Epithelial cell of esophagus (primary cell): ENCODE measurements around the gene RPS6KA2.
"Not testable (repeated sequence)": the region's sequence is repeated elsewhere in the genome, so short reads cannot be mapped to it uniquely, and the experiment has no call there.

Experiments
- DNase-seq: peaks from one replicate; pipeline ENCODE4 v3.0.0; 2010; ENCODE audit warnings: low read depth
- H3K4me3 ChIP-seq: 2 replicates; pipeline ENCODE4 v1.5.1; 2011; ENCODE audit warnings: mild to moderate bottlenecking, low read length, control low read depth
- TF ChIP-seq, protein P1 (sequence below): IDR thresholded peaks from 2 replicates; pipeline ENCODE4 v1.5.1; 2011; ENCODE audit warnings: low read depth, mild to moderate bottlenecking, low read length, control low read depth, inconsistent platforms; ENCODE audit not compliant: insufficient read depth; ENCODE audit errors: missing control alignments

RPS6KA2 gene

DNA sequence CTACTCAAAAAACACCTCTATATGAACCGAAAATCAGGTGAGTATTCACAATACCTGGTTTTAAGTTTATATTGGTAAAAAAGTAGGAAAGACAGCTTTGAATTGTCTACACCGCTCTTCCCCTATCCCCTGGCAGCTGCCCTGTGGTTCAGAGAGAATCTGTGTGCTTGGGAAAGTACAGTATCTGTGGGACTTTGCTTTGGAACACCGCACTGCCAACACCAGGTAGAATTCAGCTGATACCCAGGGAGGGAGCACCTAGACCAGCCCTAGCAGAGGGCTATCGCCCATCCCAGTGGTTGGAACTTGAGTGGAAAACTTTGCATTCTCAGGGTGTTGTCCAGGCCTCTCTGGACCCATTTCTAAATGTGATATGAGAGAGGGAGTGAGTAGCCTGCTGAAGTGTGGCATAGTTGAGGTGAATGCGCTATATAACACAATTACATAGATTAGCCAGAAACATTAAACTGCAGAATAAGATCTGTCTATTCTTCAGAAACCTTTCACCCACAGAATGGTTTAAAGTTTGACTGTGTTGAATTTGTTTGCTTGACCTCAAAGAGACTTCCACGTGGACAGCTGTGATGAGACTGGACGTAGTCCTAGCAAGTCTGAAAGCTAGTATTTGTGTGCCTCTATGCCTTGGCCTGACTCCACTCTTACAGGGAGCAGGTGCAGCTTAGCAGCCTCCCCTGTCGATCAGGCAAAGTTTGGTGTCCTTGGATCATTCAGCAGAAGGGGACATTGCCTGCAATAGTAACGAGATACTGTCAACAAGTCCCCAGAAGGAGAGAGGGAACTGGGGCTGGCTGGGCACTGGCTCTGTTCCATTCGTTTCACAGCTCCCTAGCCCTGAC, 232.8 kb downstream of the RPS6KA2 start:
- H3K4me3 ChIP-seq: no peak overlapping the region
- TF ChIP-seq, protein P1, sequence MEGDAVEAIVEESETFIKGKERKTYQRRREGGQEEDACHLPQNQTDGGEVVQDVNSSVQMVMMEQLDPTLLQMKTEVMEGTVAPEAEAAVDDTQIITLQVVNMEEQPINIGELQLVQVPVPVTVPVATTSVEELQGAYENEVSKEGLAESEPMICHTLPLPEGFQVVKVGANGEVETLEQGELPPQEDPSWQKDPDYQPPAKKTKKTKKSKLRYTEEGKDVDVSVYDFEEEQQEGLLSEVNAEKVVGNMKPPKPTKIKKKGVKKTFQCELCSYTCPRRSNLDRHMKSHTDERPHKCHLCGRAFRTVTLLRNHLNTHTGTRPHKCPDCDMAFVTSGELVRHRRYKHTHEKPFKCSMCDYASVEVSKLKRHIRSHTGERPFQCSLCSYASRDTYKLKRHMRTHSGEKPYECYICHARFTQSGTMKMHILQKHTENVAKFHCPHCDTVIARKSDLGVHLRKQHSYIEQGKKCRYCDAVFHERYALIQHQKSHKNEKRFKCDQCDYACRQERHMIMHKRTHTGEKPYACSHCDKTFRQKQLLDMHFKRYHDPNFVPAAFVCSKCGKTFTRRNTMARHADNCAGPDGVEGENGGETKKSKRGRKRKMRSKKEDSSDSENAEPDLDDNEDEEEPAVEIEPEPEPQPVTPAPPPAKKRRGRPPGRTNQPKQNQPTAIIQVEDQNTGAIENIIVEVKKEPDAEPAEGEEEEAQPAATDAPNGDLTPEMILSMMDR: no peak
- no peak for DNase-seq

- H3K4me3 ChIP-seq: no peak overlapping the region
Observed at GRCh38 chr6:166393535-166393823, 233.6 kb downstream of the RPS6KA2 start.

GRCh38 chr6:166392755-166393534, 234.1 kb downstream of the RPS6KA2 start:
- H3K4me3 ChIP-seq, DNase-seq: not testable (repeated sequence)

More at GRCh38 chr6:166393535-166393823, 233.6 kb downstream of the RPS6KA2 start:
- TF ChIP-seq, protein P1: no peak
- no peak for DNase-seq

- H3K4me3 ChIP-seq: no peak overlapping the region
- DNase-seq: no peak
- TF ChIP-seq, protein P1: no peak
Observed at GRCh38 chr6:166389119-166389518, 237.9 kb downstream of the RPS6KA2 start.

GRCh38 chr6:166388290-166389004, 238.6 kb downstream of the RPS6KA2 start:
- TF ChIP-seq, protein P1: no peak
- DNase-seq: no peak
- no peak overlapping the region for H3K4me3 ChIP-seq

GRCh38 chr6:166387642-166388289, 239.3 kb downstream of the RPS6KA2 start:
- TF ChIP-seq, protein P1: no peak
- no peak for DNase-seq
- H3K4me3 ChIP-seq: no peak overlapping the region

GRCh38 chr6:166387098-166387497, 240.0 kb downstream of the RPS6KA2 start:
- not testable (repeated sequence) for DNase-seq, H3K4me3 ChIP-seq
